GM12878 (cell line): ENCODE measurements around the gene IL1B. TPM values are rescaled to one million over a fixed set of nuclear protein-coding genes. Genes with fewer than 3 reads are reported as not detected.

Experiments
- BCL11A ChIP-seq: IDR thresholded peaks from 2 replicates; pipeline ENCODE4 v1.6.1; 2011; ENCODE audit warnings: low read depth, low read length
- BCL3 ChIP-seq: IDR thresholded peaks from 2 replicates; pipeline ENCODE4 v1.6.1; 2011; ENCODE audit warnings: borderline replicate concordance, low read depth, mild to moderate bottlenecking, moderate library complexity, low read length; ENCODE audit not compliant: insufficient read depth, poor library complexity, severe bottlenecking
- CBX5 ChIP-seq: sonication (generic); IDR thresholded peaks from 2 replicates; pipeline ENCODE4 v1.6.1; 2016; ENCODE audit warnings: low read depth, moderate library complexity, mild to moderate bottlenecking, inconsistent platforms
- CTCF ChIP-seq, 3 experiments: IDR thresholded peaks in 2 of 3; conservative IDR thresholded peaks in 1 of 3; 2 replicates each; pipeline ENCODE4 v1.5.1; 2011; ENCODE audit warnings: low read depth in 3 of 3, low read length in 3 of 3, mild to moderate bottlenecking in 3 of 3, control low read depth in 2 of 3, moderate library complexity in 2 of 3, inconsistent platforms in 1 of 3, mixed read lengths in 1 of 3; ENCODE audit not compliant: control insufficient read depth in 2 of 3, insufficient read depth in 1 of 3; ENCODE audit errors: extremely low read depth in 1 of 3
- IRF3 ChIP-seq: fragments of 450-650 bp; IDR thresholded peaks from 2 replicates; pipeline ENCODE4 v1.6.1; 2014; ENCODE audit warnings: mild to moderate bottlenecking
- MYC ChIP-seq: IDR thresholded peaks from 2 replicates; pipeline ENCODE4 v1.6.1; 2011; ENCODE audit warnings: mild to moderate bottlenecking, low read length, moderate library complexity, inconsistent platforms; ENCODE audit not compliant: insufficient read depth, insufficient replicate concordance, insufficient read length, severe bottlenecking
- PAX5 ChIP-seq: IDR thresholded peaks from 2 replicates; pipeline ENCODE4 v1.6.1; 2011; ENCODE audit warnings: low read depth, low read length, borderline replicate concordance
- PML ChIP-seq: IDR thresholded peaks from 2 replicates; pipeline ENCODE4 v1.6.1; 2012; ENCODE audit warnings: low read length, inconsistent platforms
- POLR2AphosphoS5 ChIP-seq: IDR thresholded peaks from 2 replicates; pipeline ENCODE4 v1.6.1; 2011; ENCODE audit warnings: mild to moderate bottlenecking, low read length, inconsistent platforms
- POU2F2 ChIP-seq: IDR thresholded peaks from 3 replicates; pipeline ENCODE4 v1.6.1; 2011; ENCODE audit warnings: low read depth, mild to moderate bottlenecking, low read length, borderline replicate concordance
- RELA ChIP-seq: fragments of 450-650 bp; IDR thresholded peaks from 2 replicates; pipeline ENCODE4 v1.8.0; 2014; ENCODE audit warnings: borderline replicate concordance; ENCODE audit not compliant: partially characterized antibody
- REST ChIP-seq: IDR thresholded peaks from 2 replicates; pipeline ENCODE4 v1.6.1; 2012; ENCODE audit warnings: mild to moderate bottlenecking, low read depth, low read length
- TCF7 ChIP-seq: IDR thresholded peaks from 2 replicates; pipeline ENCODE4 v1.6.1; 2014; ENCODE audit warnings: antibody characterized with exemption, borderline replicate concordance
- YY1 ChIP-seq: IDR thresholded peaks from 2 replicates; pipeline ENCODE4 v1.6.1; 2011; ENCODE audit warnings: low read depth, mild to moderate bottlenecking, low read length
- ZNF24 ChIP-seq: fragments of 450-650 bp; IDR thresholded peaks from 2 replicates; pipeline ENCODE4 v1.6.1; 2017; ENCODE audit warnings: antibody characterized with exemption, mild to moderate bottlenecking
- ZNF592 ChIP-seq: fragments of 450-650 bp; IDR thresholded peaks from 2 replicates; pipeline ENCODE4 v1.6.1; 2017; ENCODE audit warnings: mild to moderate bottlenecking, moderate library complexity
- polyA plus RNA-seq, 11 experiments: library from polyadenylated mRNA; depleted of rRNA in 4 of 11; unstranded in 6 of 11; stranded (reverse) in 5 of 11; fragments of >200 nt; fragmentation: Nextera tagmentation in 4 of 11; fragmentation: Illumina TruSeq in 1 of 11; extraction: Ambion mirVana in 4 of 11; extraction: Trizol in 1 of 11; gene quantifications; 1 replicate in 1 of 11; 2 replicates in 10 of 11; pipeline versions ENCODE4 v1.2.1 to v1.2.3, GENCODE V29; 2011 to 2016; ENCODE audit warnings: inconsistent platforms in 2 of 11, missing spikeins in 2 of 11, low read depth in 1 of 11
- total RNA-seq, 4 experiments: library from RNA; depleted of rRNA in 3 of 4; stranded (reverse); fragments of >200 nt in 3 of 4; fragmentation: Illumina TruSeq in 1 of 4; extraction: Trizol in 1 of 4; gene quantifications; 2 replicates each; pipeline versions ENCODE4 v1.2.1 to v1.2.3, GENCODE V29; 2013 to 2021

Gene IL1B
- total and polyA plus RNA-seq, 10 of the 15 experiments (the other 5 are each of a cell fraction or from before 2014, with no cell fraction given), result 0.20 to 1.6 (median 0.84) TPM

GRCh38 chr2:112841295-112842044 lies 4.9 kb upstream of the IL1B start (continued):
- no peak for TF ChIP-seq BCL3
- 0 out of 2 replicates have a peak, but pooled peaks have one; percentile 14 for TF ChIP-seq PAX5
- no peak for TF ChIP-seq ZNF24
- no peak for TF ChIP-seq IRF3
- peak; percentile 87 for TF ChIP-seq RELA
- no peak for TF ChIP-seq POLR2AphosphoS5
- TF ChIP-seq TCF7, result no peak
- TF ChIP-seq POU2F2, result no peak
- 0 out of 2 replicates have a peak, but pooled peaks have one; percentile 30 for TF ChIP-seq PML
- no peak for TF ChIP-seq BCL11A
- TF ChIP-seq MYC, result no peak
- no peak for TF ChIP-seq REST
- no peak for TF ChIP-seq CBX5
- no peak for TF ChIP-seq ZNF592
- no peak for TF ChIP-seq CTCF (IDR thresholded peaks at IDR 0.05 in 2 of 3, conservative IDR thresholded peaks at IDR 0.05 in 1 of 3; ENCODE audit: control insufficient read depth in 2 of 3, extremely low read depth in 1 of 3, insufficient read depth in 1 of 3, low read depth in 3 of 3, low read length in 3 of 3)
- 0 out of 2 replicates have a peak, but pooled peaks have one; percentile 14 for TF ChIP-seq YY1
